DOHH2 (cell line): Measurements from ENCODE around the gene FANK1.

ENCODE experiments used
- H3F3A ChIP-seq: fragments of 200-600 bp; sonication (generic), shearing (Covaris generic); 2 replicates; pipeline ENCODE4 v1.6.0; 2016; ENCODE audit warnings: antibody characterized with exemption, mild to moderate bottlenecking; ENCODE audit not compliant: control insufficient read depth, insufficient read depth
- H3K27ac ChIP-seq: fragments of 200-600 bp; sonication (generic); 2 replicates; pipeline ENCODE4 v1.5.1; 2014; ENCODE audit warnings: low read depth, mild to moderate bottlenecking, low read length, moderate library complexity
- H3K27me3 ChIP-seq: fragments of 200-600 bp; sonication (generic); 2 replicates; pipeline ENCODE4 v1.6.1; 2014; ENCODE audit warnings: mild to moderate bottlenecking, low read length, mixed read lengths; ENCODE audit not compliant: control insufficient read depth
- H3K36me3 ChIP-seq: fragments of 200-600 bp; sonication (generic); 2 replicates; pipeline ENCODE4 v1.6.1; 2014; ENCODE audit warnings: mild to moderate bottlenecking, low read length, moderate library complexity, mixed read lengths; ENCODE audit not compliant: control insufficient read depth
- H3K4me1 ChIP-seq: fragments of 200-600 bp; sonication (generic); 2 replicates; pipeline ENCODE4 v1.6.1; 2014; ENCODE audit warnings: mild to moderate bottlenecking, low read length, mixed read lengths; ENCODE audit not compliant: control insufficient read depth
- H3K4me2 ChIP-seq: fragments of 200-600 bp; sonication (generic); 2 replicates; pipeline ENCODE4 v1.6.0; 2014; ENCODE audit warnings: mild to moderate bottlenecking, low read length, moderate library complexity
- H3K4me3 ChIP-seq: fragments of 200-600 bp; sonication (generic); 2 replicates; pipeline ENCODE4 v1.5.1; 2014; ENCODE audit warnings: mild to moderate bottlenecking, low read length, mixed read lengths
- H3K79me2 ChIP-seq: fragments of 200-600 bp; sonication (generic); 2 replicates; pipeline ENCODE4 v1.6.1; 2014; ENCODE audit warnings: mild to moderate bottlenecking, low read length, mixed read lengths; ENCODE audit not compliant: control insufficient read depth
- H3K9me2 ChIP-seq: fragments of 200-600 bp; sonication (generic); replicated peaks from 2 replicates; pipeline ENCODE4 v1.6.1; 2014; ENCODE audit warnings: mild to moderate bottlenecking, low read length, mixed read lengths; ENCODE audit not compliant: control insufficient read depth
- H3K9me3 ChIP-seq: fragments of 200-600 bp; sonication (generic); 2 replicates; pipeline ENCODE4 v1.6.1; 2014; ENCODE audit warnings: antibody characterized with exemption, low read length, mixed read lengths; ENCODE audit not compliant: control insufficient read depth, insufficient read depth
- H4K20me1 ChIP-seq: fragments of 200-600 bp; sonication (generic); 2 replicates; pipeline ENCODE4 v1.6.0; 2014; ENCODE audit warnings: low read depth, mild to moderate bottlenecking, antibody characterized with exemption, low read length, moderate library complexity; ENCODE audit not compliant: control insufficient read depth, insufficient read depth
- EZH2phosphoT487 ChIP-seq: fragments of 200-600 bp; sonication (generic); IDR thresholded peaks from 2 replicates; pipeline ENCODE4 v1.6.1; 2017; ENCODE audit warnings: borderline replicate concordance, mild to moderate bottlenecking, antibody characterized with exemption, low read length, moderate library complexity, mixed read lengths
- TF ChIP-seq, protein P1 (sequence below): fragments of 200-600 bp; sonication (generic); IDR thresholded peaks from one replicate; pipeline ENCODE4 v1.5.1; 2014; ENCODE audit warnings: antibody characterized with exemption, mild to moderate bottlenecking, low read depth, low read length; ENCODE audit not compliant: poor library complexity, severe bottlenecking

Gene FANK1

GRCh38 chr10:126029999-126030398, 133.6 kb downstream of the FANK1 start:
- Histone ChIP-seq H3K27ac (no peak overlapping the region), H3K4me3 (no peak overlapping the region), H3F3A (no peaks in the 10 kb centered on the region), H3K9me3 (no peaks in the 10 kb centered on the region), H3K4me1 (no peaks in the 10 kb centered on the region), H3K79me2 (no peaks in the 10 kb centered on the region), H3K27me3 (no peaks in the 10 kb centered on the region), H3K36me3 (no peaks in the 10 kb centered on the region), H3K4me2 (no peak overlapping the region), H3K9me2 (no peaks in the 10 kb centered on the region), H4K20me1 (no peaks in the 10 kb centered on the region)
- TF ChIP-seq EZH2phosphoT487: no peak
- TF ChIP-seq, protein P1, sequence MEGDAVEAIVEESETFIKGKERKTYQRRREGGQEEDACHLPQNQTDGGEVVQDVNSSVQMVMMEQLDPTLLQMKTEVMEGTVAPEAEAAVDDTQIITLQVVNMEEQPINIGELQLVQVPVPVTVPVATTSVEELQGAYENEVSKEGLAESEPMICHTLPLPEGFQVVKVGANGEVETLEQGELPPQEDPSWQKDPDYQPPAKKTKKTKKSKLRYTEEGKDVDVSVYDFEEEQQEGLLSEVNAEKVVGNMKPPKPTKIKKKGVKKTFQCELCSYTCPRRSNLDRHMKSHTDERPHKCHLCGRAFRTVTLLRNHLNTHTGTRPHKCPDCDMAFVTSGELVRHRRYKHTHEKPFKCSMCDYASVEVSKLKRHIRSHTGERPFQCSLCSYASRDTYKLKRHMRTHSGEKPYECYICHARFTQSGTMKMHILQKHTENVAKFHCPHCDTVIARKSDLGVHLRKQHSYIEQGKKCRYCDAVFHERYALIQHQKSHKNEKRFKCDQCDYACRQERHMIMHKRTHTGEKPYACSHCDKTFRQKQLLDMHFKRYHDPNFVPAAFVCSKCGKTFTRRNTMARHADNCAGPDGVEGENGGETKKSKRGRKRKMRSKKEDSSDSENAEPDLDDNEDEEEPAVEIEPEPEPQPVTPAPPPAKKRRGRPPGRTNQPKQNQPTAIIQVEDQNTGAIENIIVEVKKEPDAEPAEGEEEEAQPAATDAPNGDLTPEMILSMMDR: no peak

DNA sequence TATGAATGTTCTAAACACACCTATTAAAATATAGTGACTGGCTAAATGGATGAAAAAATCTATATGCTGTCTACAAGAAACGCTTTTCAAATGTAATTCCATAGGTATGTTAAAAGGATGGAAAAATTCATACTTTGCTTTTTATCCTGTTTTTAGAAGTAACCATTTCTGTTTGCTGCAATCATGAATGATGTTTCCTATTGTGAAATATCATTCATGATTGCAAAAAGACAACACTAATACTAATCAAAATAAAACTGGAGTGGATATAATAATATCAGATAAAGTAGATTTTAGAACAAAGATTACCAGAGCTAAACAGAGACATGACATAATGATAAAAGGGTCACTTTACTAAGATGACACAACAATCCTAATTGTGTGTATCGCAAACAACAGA, 138.2 kb downstream of the FANK1 start:
- Histone ChIP-seq H3K27me3 (0 out of 2 replicates have a peak, but pooled peaks cover 4% of the 10 kb centered on the region), H3K9me3 (no peaks in the 10 kb centered on the region), H3K36me3 (no peaks in the 10 kb centered on the region), H3K27ac (no peak overlapping the region), H3F3A (no peaks in the 10 kb centered on the region), H3K4me1 (no peaks in the 10 kb centered on the region), H3K4me3 (no peak overlapping the region), H3K4me2 (no peak overlapping the region), H4K20me1 (no peaks in the 10 kb centered on the region), H3K9me2 (no peaks in the 10 kb centered on the region), H3K79me2 (no peaks in the 10 kb centered on the region)
- TF ChIP-seq EZH2phosphoT487: no peak
- TF ChIP-seq, protein P1: no peak

GRCh38 chr10:126036515-126036914, 140.2 kb downstream of the FANK1 start:
- H3K4me2 ChIP-seq: no peak overlapping the region
- 0 out of 2 replicates have a peak, but pooled peaks cover 4% of the 10 kb centered on the region for H3K27me3 ChIP-seq
- H3K9me3 ChIP-seq: no peaks in the 10 kb centered on the region
- no peaks in the 10 kb centered on the region for H3K9me2 ChIP-seq
- no peaks in the 10 kb centered on the region for H3K36me3 ChIP-seq
- no peak overlapping the region for H3K4me3 ChIP-seq
- no peaks in the 10 kb centered on the region for H4K20me1 ChIP-seq
- TF ChIP-seq EZH2phosphoT487: no peak
- TF ChIP-seq, protein P1: no peak
- no peaks in the 10 kb centered on the region for H3F3A ChIP-seq
- no peaks in the 10 kb centered on the region for H3K79me2 ChIP-seq
- no peak overlapping the region for H3K27ac ChIP-seq
- H3K4me1 ChIP-seq: peaks cover 6% of the 10 kb centered on the region
